NCI-H69 (cell line): ENCODE data around the gene PLAAT2.
"Not testable (repeated sequence)": the region's sequence is repeated elsewhere in the genome, so short reads cannot be mapped to it uniquely, and the experiment has no call there.

Source experiments
- DNase-seq: peaks from one replicate; lab custom pipeline; 2025; lab: John Stamatoyannopoulos, UW

PLAAT2 gene

GRCh38 chr11:63563201-63564055, at the start of gene PLAAT2:
PLAAT2 (minus strand) TSS chr11:63563379; CDS start chr11:63563324, 55 bp downstream.
- DNase-seq = no peak

- no peak for DNase-seq
These were observed 49.0 kb upstream of the PLAAT2 start for GRCh38 chr11:63612181-63612580.

- no peak for DNase-seq
These were observed 48.2 kb upstream of the PLAAT2 start for GRCh38 chr11:63611395-63611747.

- DNase-seq = peak; percentile 86
These were observed 47.6 kb upstream of the PLAAT2 start for GRCh38 chr11:63610604-63611394.

- DNase-seq = no peak
These were observed 46.9 kb upstream of the PLAAT2 start for GRCh38 chr11:63609971-63610580.

GRCh38 chr11:63609536-63609935, 46.4 kb upstream of the PLAAT2 start:
- no peak for DNase-seq

- DNase-seq = no peak
These were observed 45.5 kb upstream of the PLAAT2 start for GRCh38 chr11:63608353-63609345.

GRCh38 chr11:63603180-63603518, 40.0 kb upstream of the PLAAT2 start:
- no peak for DNase-seq

- DNase-seq = not testable (repeated sequence)
These were observed 39.4 kb upstream of the PLAAT2 start for GRCh38 chr11:63602290-63603179.

- no peak for DNase-seq
These were observed 36.3 kb upstream of the PLAAT2 start for GRCh38 chr11:63599211-63600122.

GRCh38 chr11:63598556-63598955, 35.4 kb upstream of the PLAAT2 start:
- no peak for DNase-seq

- no peak for DNase-seq
These were observed 32.1 kb upstream of the PLAAT2 start for GRCh38 chr11:63595296-63595695.

- DNase-seq = no peak
These were observed 29.8 kb upstream of the PLAAT2 start for GRCh38 chr11:63592975-63593395.

GRCh38 chr11:63590024-63590788, 27.0 kb upstream of the PLAAT2 start:
- DNase-seq = no peak

- no peak for DNase-seq
These were observed 25.8 kb upstream of the PLAAT2 start for GRCh38 chr11:63589000-63589399.

- DNase-seq = no peak
These were observed 23.4 kb upstream of the PLAAT2 start for GRCh38 chr11:63586451-63587166.

- no peak for DNase-seq
These were observed 20.1 kb upstream of the PLAAT2 start for GRCh38 chr11:63583357-63583677.

GRCh38 chr11:63581224-63581623, 18.0 kb upstream of the PLAAT2 start:
- not testable (repeated sequence) for DNase-seq
